DOHH2 (cell line): ENCODE measurements around the gene EDEM1.

ENCODE experiments used
- H3F3A ChIP-seq: fragments of 200-600 bp; sonication (generic), shearing (Covaris generic); 2 replicates; pipeline ENCODE4 v1.6.0; 2016; ENCODE audit warnings: antibody characterized with exemption, mild to moderate bottlenecking; ENCODE audit not compliant: control insufficient read depth, insufficient read depth
- H3K27ac ChIP-seq: fragments of 200-600 bp; sonication (generic); 2 replicates; pipeline ENCODE4 v1.5.1; 2014; ENCODE audit warnings: low read depth, mild to moderate bottlenecking, low read length, moderate library complexity
- H3K27me3 ChIP-seq: fragments of 200-600 bp; sonication (generic); 2 replicates; pipeline ENCODE4 v1.6.1; 2014; ENCODE audit warnings: mild to moderate bottlenecking, low read length, mixed read lengths; ENCODE audit not compliant: control insufficient read depth
- H3K36me3 ChIP-seq: fragments of 200-600 bp; sonication (generic); 2 replicates; pipeline ENCODE4 v1.6.1; 2014; ENCODE audit warnings: mild to moderate bottlenecking, low read length, moderate library complexity, mixed read lengths; ENCODE audit not compliant: control insufficient read depth
- H3K4me1 ChIP-seq: fragments of 200-600 bp; sonication (generic); 2 replicates; pipeline ENCODE4 v1.6.1; 2014; ENCODE audit warnings: mild to moderate bottlenecking, low read length, mixed read lengths; ENCODE audit not compliant: control insufficient read depth
- H3K4me2 ChIP-seq: fragments of 200-600 bp; sonication (generic); 2 replicates; pipeline ENCODE4 v1.6.0; 2014; ENCODE audit warnings: mild to moderate bottlenecking, low read length, moderate library complexity
- H3K4me3 ChIP-seq: fragments of 200-600 bp; sonication (generic); 2 replicates; pipeline ENCODE4 v1.5.1; 2014; ENCODE audit warnings: mild to moderate bottlenecking, low read length, mixed read lengths
- H3K79me2 ChIP-seq: fragments of 200-600 bp; sonication (generic); 2 replicates; pipeline ENCODE4 v1.6.1; 2014; ENCODE audit warnings: mild to moderate bottlenecking, low read length, mixed read lengths; ENCODE audit not compliant: control insufficient read depth
- H3K9me2 ChIP-seq: fragments of 200-600 bp; sonication (generic); replicated peaks from 2 replicates; pipeline ENCODE4 v1.6.1; 2014; ENCODE audit warnings: mild to moderate bottlenecking, low read length, mixed read lengths; ENCODE audit not compliant: control insufficient read depth
- H3K9me3 ChIP-seq: fragments of 200-600 bp; sonication (generic); 2 replicates; pipeline ENCODE4 v1.6.1; 2014; ENCODE audit warnings: antibody characterized with exemption, low read length, mixed read lengths; ENCODE audit not compliant: control insufficient read depth, insufficient read depth
- H4K20me1 ChIP-seq: fragments of 200-600 bp; sonication (generic); 2 replicates; pipeline ENCODE4 v1.6.0; 2014; ENCODE audit warnings: low read depth, mild to moderate bottlenecking, antibody characterized with exemption, low read length, moderate library complexity; ENCODE audit not compliant: control insufficient read depth, insufficient read depth
- CTCF ChIP-seq: fragments of 200-600 bp; sonication (generic); IDR thresholded peaks from one replicate; pipeline ENCODE4 v1.5.1; 2014; ENCODE audit warnings: antibody characterized with exemption, mild to moderate bottlenecking, low read depth, low read length; ENCODE audit not compliant: poor library complexity, severe bottlenecking
- EZH2phosphoT487 ChIP-seq: fragments of 200-600 bp; sonication (generic); IDR thresholded peaks from 2 replicates; pipeline ENCODE4 v1.6.1; 2017; ENCODE audit warnings: borderline replicate concordance, mild to moderate bottlenecking, antibody characterized with exemption, low read length, moderate library complexity, mixed read lengths

The EDEM1 gene

DNA sequence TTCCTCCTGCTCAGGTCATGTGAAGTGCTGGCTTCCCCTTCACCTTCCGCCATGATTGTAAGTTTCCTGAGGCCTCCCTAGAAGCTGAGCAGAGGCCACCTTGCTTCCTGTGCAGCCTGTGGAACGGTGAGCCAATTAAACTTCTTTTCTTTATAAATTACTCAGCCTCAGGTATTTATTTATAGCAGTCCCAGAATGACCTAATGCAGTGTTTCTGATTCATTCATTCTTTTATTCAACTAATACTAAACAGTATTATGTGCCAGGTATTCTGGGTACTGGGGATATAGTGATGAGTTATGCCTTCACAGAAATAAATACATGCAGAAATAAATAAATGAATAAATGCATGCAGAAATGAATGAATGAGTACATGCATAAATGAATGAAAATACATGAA, 41.9 kb downstream of the EDEM1 start:
- Histone ChIP-seq H3K4me1 (peaks cover 23% of the 10 kb centered on the region), H4K20me1 (no peaks in the 10 kb centered on the region), H3F3A (peaks cover 7% of the 10 kb centered on the region; the same call in 1 of the 2 replicates), H3K27ac (no peak overlapping the region), H3K9me3 (no peaks in the 10 kb centered on the region), H3K36me3 (no peaks in the 10 kb centered on the region), H3K4me3 (no peak overlapping the region), H3K4me2 (no peak overlapping the region), H3K9me2 (no peaks in the 10 kb centered on the region), H3K27me3 (no peaks in the 10 kb centered on the region), H3K79me2 (no peaks in the 10 kb centered on the region)
- no peak for TF ChIP-seq CTCF
- TF ChIP-seq EZH2phosphoT487: no peak

DNA sequence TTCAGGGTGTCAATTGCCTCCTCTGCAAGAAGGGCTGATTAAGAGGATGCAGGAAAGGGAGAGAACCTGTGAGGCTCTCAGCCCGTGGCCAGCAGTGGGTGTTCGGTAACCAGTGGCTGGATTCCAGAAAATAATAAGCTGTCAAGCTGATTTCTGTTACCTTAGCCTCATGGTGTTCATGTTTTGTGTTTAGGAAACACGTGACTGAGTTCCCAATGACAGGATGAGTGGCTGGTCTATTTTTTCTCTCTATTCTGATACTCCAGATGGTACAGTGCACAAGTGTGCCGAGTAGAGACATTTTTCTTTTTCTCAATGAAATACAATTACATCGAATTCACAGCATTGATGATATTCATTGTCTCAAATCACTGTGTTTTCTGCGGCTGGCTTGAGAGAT, 43.6 kb downstream of the EDEM1 start:
- Histone ChIP-seq H3K9me3 (no peaks in the 10 kb centered on the region), H3K27ac (no peak overlapping the region), H3K4me2 (peak overlapping the region; percentile 43), H3K4me1 (peaks cover 23% of the 10 kb centered on the region), H3K79me2 (no peaks in the 10 kb centered on the region), H4K20me1 (no peaks in the 10 kb centered on the region), H3K27me3 (no peaks in the 10 kb centered on the region), H3K9me2 (no peaks in the 10 kb centered on the region), H3K4me3 (no peak overlapping the region), H3K36me3 (no peaks in the 10 kb centered on the region), H3F3A (no peaks in the 10 kb centered on the region)
- no peak for TF ChIP-seq EZH2phosphoT487
- no peak for TF ChIP-seq CTCF

DNA sequence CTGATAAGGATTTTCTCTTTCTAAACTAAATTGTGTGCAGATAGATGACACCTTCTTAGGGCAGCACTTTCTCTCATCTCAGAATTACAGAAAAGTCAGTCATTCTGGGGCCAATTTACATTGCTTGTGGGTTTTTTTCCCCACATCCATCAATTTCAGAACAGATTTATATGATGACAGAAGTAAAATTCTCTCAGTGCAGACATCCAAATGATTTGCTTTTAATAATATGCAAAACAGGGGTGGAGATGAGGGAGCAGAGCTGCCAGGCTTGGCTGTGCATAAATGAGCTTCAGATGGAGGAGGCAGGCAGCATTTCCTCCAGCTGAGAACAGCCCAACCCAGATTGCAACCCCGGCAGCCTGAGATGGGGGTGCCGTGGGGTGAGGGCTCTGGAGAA, 44.0 kb downstream of the EDEM1 start:
- no peaks in the 10 kb centered on the region for H3K36me3 ChIP-seq
- H4K20me1 ChIP-seq: no peaks in the 10 kb centered on the region
- H3K27me3 ChIP-seq: no peaks in the 10 kb centered on the region
- H3K4me1 ChIP-seq: peaks cover 23% of the 10 kb centered on the region
- no peaks in the 10 kb centered on the region for H3K9me3 ChIP-seq
- no peak overlapping the region for H3K4me3 ChIP-seq
- no peaks in the 10 kb centered on the region for H3F3A ChIP-seq
- no peak overlapping the region for H3K27ac ChIP-seq
- peak overlapping the region; percentile 43 for H3K4me2 ChIP-seq
- TF ChIP-seq CTCF: no peak
- TF ChIP-seq EZH2phosphoT487: no peak
- H3K79me2 ChIP-seq: no peaks in the 10 kb centered on the region
- H3K9me2 ChIP-seq: no peaks in the 10 kb centered on the region

DNA sequence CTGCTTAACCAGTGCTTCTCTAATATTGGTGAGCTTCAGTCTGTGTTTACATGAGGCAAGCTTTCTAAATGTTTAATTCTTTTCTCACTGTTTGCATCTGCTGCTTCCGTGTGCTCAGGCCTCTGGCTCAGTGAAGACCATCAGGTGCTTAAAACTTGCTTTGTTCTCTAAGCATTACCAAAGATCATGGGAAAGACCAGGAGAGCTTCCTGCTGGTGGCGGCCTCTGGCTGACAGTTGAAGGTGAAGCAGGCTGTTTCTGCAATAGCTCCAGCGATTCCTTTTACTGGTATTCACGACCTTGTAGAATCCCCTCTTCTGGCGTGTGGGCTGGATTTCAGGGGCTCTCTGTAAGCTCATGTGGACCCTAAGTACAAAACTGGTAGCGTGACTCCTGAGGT, 45.1 kb downstream of the EDEM1 start:
- no peak for TF ChIP-seq CTCF
- no peak for TF ChIP-seq EZH2phosphoT487
- H3K4me1 ChIP-seq: peaks cover 17% of the 10 kb centered on the region
- no peaks in the 10 kb centered on the region for H3K79me2 ChIP-seq
- no peaks in the 10 kb centered on the region for H3K36me3 ChIP-seq
- H3K4me2 ChIP-seq: no peak overlapping the region
- no peaks in the 10 kb centered on the region for H3K9me3 ChIP-seq
- H3K9me2 ChIP-seq: no peaks in the 10 kb centered on the region
- H4K20me1 ChIP-seq: no peaks in the 10 kb centered on the region
- no peak overlapping the region for H3K4me3 ChIP-seq
- H3K27ac ChIP-seq: no peak overlapping the region
- no peaks in the 10 kb centered on the region for H3K27me3 ChIP-seq
- no peaks in the 10 kb centered on the region for H3F3A ChIP-seq
